HL-60/S4 (cell line): ENCODE results near the gene CYP39A1.

Source experiments
- in situ Hi-C: fragments of 300-500 bp; cut with MboI; formaldehyde crosslinking; loops from 2 replicates; pipeline ENCODE4 v1.14.3; 2022; ENCODE audit warnings: low sequenced_read_pairs

CYP39A1 gene

DNA sequence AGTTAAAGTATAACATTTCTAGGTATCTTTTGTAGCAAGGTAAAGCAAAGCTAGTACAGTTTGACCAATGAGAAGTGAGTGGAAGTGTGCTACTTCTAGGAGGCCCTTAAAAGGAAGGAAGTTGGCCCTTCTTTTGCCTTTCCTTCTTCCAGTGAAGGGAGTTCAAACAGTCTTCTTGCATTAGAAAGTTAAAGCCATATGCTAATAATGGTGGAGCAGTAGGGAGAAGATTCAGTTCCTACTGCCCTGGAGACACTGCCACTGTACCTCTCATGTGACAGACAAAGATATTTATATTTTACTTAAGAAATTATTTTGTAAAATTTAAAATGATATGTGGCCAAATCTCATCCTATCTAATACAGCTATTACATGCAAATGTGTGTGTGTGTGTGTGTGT is 135.4 kb downstream of the CYP39A1 start:
- in situ Hi-C loops = no loop called here

DNA sequence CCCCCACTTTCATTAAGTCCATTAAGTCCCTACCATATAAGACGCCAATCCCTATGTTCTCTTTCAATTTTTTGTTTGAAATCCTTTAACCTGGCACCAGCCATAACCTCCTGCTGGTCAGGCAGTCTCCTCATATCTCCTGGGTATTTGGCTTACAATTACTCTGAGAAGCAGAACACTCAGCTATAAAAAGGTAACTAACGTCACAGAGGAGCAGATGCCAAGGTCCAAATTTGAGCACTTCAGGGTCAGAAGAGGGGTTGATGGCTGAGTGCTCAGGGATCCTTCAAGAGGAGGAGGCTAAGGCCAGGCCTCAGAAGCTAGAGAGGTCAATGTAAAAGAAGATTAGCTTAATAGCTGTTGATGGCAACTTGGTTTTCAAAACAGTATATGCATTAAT is 139.1 kb downstream of the CYP39A1 start:
- in situ Hi-C loops = no loop called here

DNA sequence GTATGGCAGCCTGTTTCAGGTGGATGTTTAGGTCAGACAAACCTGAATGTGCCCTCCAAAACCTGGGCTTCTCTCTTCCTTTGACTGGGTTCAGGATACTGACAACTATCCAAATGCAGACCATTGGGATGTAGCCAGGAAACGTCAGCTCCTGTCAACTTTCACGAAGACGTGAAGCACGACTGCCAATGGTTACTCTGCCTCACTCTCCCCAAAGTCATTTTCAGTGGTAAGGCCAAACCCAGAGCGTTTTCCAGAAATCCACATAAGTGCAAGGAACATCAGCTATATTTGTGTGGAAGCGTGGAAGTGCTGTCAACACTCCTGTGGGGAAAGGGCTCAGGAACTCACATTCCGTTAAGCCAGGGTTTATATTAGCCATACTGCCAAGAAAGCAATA is 141.3 kb downstream of the CYP39A1 start:
- in situ Hi-C loops = no loop called here

DNA sequence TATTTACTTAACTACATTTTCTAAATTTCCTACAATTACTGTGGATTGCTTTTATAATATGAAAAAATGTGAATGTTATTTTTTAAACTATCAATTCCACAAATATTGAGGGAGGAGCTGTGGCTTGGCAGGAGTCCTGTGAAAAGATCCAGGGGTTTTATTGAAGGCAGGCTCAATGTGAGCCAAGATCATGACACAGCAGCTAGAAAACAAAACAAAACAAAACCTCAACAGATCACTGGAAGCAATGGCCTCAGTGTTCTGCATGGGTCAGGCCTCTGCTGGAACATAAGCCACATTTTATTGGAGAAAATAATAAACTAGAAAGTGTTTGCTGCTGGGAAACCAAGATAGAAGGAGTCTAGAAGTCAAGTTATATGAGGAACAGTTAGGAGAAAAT is 142.0 kb downstream of the CYP39A1 start:
- in situ Hi-C loops = no loop called here

DNA sequence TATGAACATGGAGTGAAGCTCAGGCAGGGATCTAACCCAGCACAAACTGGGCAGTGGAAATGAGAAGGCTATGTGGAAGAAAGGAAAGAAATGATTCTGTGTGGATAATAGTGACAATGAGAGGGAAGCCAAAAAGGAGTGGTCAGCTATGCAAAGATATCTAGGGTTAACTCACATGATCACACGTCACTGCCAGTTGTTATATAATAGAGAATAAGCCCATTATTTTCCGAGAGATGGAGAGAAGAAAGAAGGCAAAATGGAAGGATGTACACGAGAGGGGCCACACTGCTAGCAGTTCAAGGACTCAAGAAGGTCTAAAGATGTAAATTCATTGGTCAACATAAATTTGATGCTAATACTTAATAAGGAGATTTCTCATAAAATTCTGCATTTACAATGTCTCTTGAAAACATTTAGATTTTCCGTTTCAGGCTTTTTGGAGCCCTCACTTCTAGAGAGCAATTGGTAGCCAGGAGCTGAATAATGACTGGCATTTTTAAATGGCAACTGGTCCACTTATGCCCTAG is 142.6 kb downstream of the CYP39A1 start:
- in situ Hi-C loops = no loop called here

DNA sequence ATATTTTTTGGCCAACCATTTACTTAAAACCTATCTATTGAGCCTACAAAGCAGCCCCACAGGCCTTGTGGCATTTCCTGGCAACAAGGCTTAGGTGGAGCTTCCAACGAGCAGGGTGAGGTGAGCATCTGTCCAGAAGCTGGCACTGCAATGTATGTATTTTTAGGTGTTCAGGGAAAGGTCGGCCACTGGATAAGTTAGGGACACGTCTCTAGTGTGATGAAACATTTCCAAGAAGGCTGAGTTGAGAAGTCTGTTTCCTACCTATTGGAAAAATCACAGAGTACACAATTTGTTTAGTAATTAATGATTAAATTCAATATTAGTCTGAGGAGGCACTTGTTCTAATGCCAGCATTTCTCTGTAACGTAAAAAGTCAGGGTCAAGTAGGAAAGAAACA is 143.6 kb downstream of the CYP39A1 start:
- in situ Hi-C loops = no loop called here

DNA sequence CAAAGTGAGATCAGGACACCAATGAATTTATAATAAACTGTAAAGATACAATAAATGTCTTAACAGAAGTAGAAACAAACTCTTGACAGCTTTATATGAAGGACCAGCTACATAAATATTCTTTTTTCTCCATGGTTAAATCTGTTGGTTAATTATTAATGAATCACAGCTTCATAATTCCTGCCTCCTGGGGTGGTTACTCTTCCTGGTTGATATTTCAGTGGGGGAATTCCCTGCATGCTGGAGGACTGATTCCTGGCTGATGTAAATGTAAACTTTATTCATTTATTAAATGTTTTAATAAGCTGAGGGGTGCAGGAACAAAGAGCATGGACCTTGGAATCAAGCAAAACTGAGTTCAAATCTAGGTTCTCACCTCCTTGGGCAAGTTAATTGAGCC is 145.2 kb downstream of the CYP39A1 start:
- in situ Hi-C loops = no loop called here

DNA sequence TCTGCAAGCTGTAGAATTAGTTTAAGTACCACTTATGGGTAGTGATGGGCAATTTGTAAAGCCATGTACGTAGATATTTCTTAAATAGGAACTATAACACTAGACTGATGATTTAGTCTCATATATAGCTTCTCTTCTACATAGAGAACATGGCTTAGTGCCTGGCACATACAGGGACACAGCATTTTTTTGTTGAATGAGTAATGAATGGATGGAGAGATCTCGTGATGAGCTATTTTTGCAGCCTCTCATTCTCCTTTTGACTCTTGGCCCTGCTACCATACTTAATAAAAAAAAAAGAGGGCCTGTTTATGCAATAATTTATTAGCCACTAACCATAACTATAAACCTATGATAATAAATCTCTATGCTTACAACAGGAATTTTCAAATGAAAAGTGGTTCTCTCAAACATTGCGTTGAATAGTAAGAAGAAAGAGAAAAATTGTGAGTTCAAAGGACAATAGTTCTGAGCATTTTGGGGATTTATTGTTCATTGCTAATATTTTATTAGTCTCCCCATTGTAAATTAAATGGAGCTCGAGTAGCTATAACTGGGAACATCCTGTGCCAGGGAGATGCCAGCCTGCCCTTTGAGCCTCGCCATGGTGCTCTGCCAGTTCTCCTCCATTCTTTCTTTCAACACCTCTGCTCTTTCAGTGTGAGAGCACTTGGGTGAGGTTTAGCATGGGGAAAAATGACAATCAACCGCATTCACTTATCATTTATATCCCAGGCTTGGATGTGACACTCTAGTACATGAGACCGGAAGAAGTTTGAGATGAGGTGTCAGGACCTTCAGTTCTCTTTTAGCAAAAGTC is 146.7 kb downstream of the CYP39A1 start:
- in situ Hi-C loops = no loop called here

DNA sequence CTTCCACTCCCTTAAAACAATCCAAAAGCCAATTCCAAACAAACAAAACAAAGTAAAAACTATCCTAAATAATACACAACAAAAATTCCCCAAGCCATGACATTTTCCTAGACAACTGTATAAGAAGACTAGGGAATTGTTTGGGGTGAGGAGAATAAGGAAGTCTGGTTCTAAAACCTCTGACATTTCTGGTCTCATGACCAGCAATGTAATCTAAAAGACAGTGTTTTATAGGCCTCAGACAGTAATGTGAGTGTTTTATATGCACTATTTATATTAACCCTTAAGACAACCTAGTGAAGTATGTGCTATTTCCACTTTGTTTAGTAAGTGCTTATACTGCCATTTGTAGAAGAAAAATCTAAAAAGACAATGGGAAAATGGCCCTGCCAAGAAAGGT is 148.4 kb downstream of the CYP39A1 start:
- in situ Hi-C loops = no loop called here

DNA sequence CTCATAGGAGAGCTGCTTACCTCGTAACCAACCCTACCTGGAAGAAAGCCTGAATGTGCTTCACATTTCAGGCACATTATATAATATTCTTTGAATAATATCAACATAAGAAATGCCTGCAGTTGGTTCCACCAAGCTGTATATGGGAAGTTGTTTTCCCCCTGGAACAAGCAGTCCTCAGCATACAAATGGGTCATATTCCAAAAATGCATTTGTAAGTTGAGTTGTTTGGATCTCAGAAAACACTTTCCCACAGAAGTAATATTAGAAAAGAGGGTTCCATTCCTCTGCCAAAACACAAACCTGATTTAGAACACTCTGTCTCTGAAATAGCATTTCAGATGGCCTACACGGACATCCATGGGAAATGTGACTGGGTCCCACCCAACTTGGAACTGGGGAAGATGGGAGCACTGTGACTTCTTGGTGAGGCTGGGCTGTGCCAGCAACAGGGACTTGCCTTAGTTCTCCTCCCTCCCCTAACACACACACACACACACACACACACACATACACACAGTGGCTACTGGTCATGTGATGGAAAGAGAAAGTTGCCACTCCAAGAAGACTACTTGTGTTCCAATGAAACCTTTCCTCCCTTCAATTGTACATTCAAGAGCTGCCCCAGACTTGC is 150.0 kb downstream of the CYP39A1 start:
- in situ Hi-C loops = no loop called here

DNA sequence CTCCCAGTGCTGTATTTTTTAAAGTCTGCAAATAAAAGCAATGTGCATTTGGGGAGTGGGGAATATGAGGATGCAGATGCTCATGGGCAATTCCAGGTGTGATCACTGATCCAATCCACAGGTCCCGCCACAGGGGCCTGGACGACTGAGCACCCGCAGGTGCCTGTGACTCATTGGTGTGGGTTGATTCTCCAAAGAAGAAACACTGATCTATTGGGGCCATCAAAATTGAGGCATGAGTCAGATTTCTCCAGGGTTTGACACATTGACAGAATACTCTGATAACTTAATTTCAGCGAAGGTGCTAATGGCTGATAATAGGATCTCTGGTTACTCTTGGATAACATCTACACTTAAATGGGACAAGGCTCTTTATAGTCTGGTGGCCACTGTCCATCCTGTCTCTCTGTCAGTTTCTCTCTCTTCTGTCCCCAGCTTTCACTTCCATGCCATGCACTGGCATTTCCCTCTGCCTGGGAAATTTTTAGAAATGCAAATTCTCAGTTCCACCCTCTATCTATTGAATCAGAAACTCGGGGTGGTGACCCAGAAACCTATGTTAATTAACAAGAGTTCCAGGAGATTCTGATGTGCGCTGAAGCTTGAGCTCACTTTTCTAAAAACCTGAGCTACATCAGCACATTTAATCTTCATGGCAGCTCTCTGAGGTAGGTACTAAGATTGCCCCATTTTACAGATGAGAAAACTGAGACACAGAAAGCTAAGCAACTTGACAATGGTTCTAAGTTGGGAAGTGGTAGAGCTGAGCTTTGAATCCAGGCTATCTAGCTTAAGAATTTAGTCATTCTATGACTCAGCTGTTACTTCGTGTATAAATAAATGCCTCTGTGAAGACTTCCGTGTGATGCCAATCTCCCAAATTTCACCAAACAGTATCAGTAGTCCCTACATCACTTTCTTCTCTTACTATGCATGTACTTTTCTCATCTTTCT is 151.2 kb downstream of the CYP39A1 start:
- in situ Hi-C loops = no loop called here

DNA sequence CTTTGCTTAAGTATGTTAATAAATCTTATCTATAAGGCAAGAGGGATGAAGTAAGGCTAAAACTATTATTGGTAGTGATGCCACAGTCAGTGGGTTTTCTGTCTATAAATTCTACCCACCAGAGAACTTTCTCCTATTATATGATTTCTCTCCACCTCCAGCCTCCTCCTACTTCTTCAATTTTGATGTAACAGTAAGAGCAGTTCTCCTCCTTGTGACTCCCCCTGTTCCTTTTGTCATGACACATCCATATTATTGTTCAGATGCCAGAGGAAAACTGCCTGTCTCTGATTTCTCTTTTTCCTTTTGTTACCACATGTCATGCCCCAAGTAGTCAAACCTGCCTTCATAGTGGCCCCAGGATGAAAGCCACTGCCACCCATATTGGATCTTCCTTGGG is 152.2 kb downstream of the CYP39A1 start:
- in situ Hi-C loops = no loop called here
